SJCRH30 (cell line): ENCODE results near the gene NPAT. TPM values are rescaled to one million over a fixed set of nuclear protein-coding genes. Genes with fewer than 3 reads are reported as not detected.

ENCODE experiments used
- DNase-seq, 2 experiments: peaks; one replicate each; pipeline ENCODE4 v3.0.0-alpha.2; 2015 to 2020
- H3K27ac ChIP-seq: fragments of 250-450 bp; sonication (Bioruptor Pico); 2 replicates; pipeline ENCODE4 v1.5.1; 2020; ENCODE audit warnings: mild to moderate bottlenecking, moderate library complexity
- H3K27me3 ChIP-seq: fragments of 250-450 bp; sonication (Bioruptor Pico); 2 replicates; pipeline ENCODE4 v1.5.1; 2020; ENCODE audit warnings: mild to moderate bottlenecking, moderate library complexity
- H3K36me3 ChIP-seq: fragments of 250-450 bp; sonication (Bioruptor Pico); 2 replicates; pipeline ENCODE4 v1.5.1; 2020; ENCODE audit warnings: mild to moderate bottlenecking, moderate library complexity
- H3K4me1 ChIP-seq: fragments of 250-450 bp; sonication (Bioruptor Pico); 2 replicates; pipeline ENCODE4 v1.5.1; 2020; ENCODE audit warnings: mild to moderate bottlenecking, moderate library complexity
- H3K4me3 ChIP-seq: fragments of 250-450 bp; sonication (Bioruptor Pico); 2 replicates; pipeline ENCODE4 v1.5.1; 2020; ENCODE audit warnings: mild to moderate bottlenecking, moderate library complexity
- H3K9me3 ChIP-seq: fragments of 250-450 bp; sonication (Bioruptor Pico); replicated peaks from 2 replicates; pipeline ENCODE4 v1.5.1; 2020; ENCODE audit warnings: mild to moderate bottlenecking, moderate library complexity
- total RNA-seq: library from RNA; depleted of rRNA; stranded (reverse); fragments of >200 nt; shearing (Covaris generic); gene quantifications from 2 replicates; pipeline ENCODE4 v1.2.3, GENCODE V29; 2014; rRNA removed

Gene NPAT
- total RNA-seq: 22.9 and 29.6 TPM in 2 replicates

GRCh38 chr11:108222574-108223347, at the start of gene NPAT, which contains the start of gene ATM:
Gene NPAT, minus strand, starts transcription at chr11:108222638. Its CDS starts 102 bp downstream, at chr11:108222536.
Gene ATM, plus strand, starts transcription at chr11:108223067. Its CDS starts 4,558 bp downstream, at chr11:108227625.
- Histone ChIP-seq H3K4me1 (no peaks in the 10 kb centered on the region), H3K27me3 (no peaks in the 10 kb centered on the region), H3K27ac (peak within 1 kb of the TSS; percentile 80), H3K9me3 (no peaks in the 10 kb centered on the region), H3K4me3 (peak within 1 kb of the TSS; percentile 71), H3K36me3 (no peaks in the 10 kb centered on the region)
- DNase-seq: peak; percentile 97

GRCh38 chr11:108269583-108269982, 47.1 kb upstream of the NPAT start:
- H3K36me3 ChIP-seq: peaks cover 11% of the 10 kb centered on the region
- no peak overlapping the region for H3K4me3 ChIP-seq
- no peak overlapping the region for H3K27ac ChIP-seq
- no peaks in the 10 kb centered on the region for H3K27me3 ChIP-seq
- H3K9me3 ChIP-seq: no peaks in the 10 kb centered on the region
- DNase-seq: no peak
- no peaks in the 10 kb centered on the region for H3K4me1 ChIP-seq

- Histone ChIP-seq H3K4me1 (no peaks in the 10 kb centered on the region), H3K9me3 (no peaks in the 10 kb centered on the region), H3K4me3 (no peak overlapping the region), H3K36me3 (peaks cover 11% of the 10 kb centered on the region), H3K27me3 (no peaks in the 10 kb centered on the region), H3K27ac (no peak overlapping the region)
- no peak for DNase-seq
These were observed 30.7 kb upstream of the NPAT start for GRCh38 chr11:108253176-108253575.

DNA sequence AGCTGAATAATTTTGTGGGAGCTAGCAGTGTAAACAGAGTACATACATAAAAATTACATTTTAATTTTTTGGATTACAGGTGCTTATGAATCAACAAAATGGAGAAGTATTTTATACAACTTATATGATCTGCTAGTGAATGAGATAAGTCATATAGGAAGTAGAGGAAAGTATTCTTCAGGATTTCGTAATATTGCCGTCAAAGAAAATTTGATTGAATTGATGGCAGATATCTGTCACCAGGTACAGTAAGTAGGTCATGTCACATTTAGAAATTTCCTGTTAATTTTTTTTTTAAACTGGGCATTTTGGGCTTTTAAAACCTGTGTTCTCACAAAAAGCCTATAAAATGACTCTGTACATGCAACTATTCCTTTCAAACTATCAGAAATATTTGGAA, 24.4 kb upstream of the NPAT start:
- Histone ChIP-seq H3K36me3 (no peaks in the 10 kb centered on the region), H3K4me3 (no peak overlapping the region), H3K27me3 (no peaks in the 10 kb centered on the region), H3K27ac (no peak overlapping the region), H3K9me3 (no peaks in the 10 kb centered on the region), H3K4me1 (no peaks in the 10 kb centered on the region)
- DNase-seq: no peak

DNA sequence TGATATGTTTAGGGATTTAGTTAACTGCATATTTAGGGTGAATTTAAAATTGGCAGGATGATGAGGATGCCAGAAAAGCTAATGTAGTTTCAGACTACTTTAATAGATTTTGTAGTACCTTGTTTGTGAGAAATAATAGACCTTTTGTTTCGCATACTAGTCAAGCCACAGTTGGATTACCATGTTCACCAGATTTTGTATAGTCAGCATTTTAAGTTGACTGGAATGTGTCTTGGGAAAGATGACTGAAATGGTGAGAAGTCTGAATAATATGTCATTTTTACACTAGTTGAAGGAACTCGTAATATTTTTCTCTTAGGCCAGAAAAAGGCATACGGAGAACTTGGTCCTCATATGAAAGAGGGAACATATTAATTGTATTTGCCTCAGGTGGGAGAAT, 23.9 kb upstream of the NPAT start:
- Histone ChIP-seq H3K27me3 (no peaks in the 10 kb centered on the region), H3K4me1 (no peaks in the 10 kb centered on the region), H3K9me3 (no peaks in the 10 kb centered on the region), H3K4me3 (no peak overlapping the region), H3K36me3 (no peaks in the 10 kb centered on the region), H3K27ac (no peak overlapping the region)
- no peak for DNase-seq

GRCh38 chr11:108242422-108242821, 20.0 kb upstream of the NPAT start:
- Histone ChIP-seq H3K4me3 (no peak overlapping the region), H3K27me3 (no peaks in the 10 kb centered on the region), H3K27ac (no peak overlapping the region), H3K4me1 (no peaks in the 10 kb centered on the region), H3K36me3 (peaks cover 5% of the 10 kb centered on the region; the same call in 1 of the 2 replicates), H3K9me3 (no peaks in the 10 kb centered on the region)
- DNase-seq: no peak

DNA sequence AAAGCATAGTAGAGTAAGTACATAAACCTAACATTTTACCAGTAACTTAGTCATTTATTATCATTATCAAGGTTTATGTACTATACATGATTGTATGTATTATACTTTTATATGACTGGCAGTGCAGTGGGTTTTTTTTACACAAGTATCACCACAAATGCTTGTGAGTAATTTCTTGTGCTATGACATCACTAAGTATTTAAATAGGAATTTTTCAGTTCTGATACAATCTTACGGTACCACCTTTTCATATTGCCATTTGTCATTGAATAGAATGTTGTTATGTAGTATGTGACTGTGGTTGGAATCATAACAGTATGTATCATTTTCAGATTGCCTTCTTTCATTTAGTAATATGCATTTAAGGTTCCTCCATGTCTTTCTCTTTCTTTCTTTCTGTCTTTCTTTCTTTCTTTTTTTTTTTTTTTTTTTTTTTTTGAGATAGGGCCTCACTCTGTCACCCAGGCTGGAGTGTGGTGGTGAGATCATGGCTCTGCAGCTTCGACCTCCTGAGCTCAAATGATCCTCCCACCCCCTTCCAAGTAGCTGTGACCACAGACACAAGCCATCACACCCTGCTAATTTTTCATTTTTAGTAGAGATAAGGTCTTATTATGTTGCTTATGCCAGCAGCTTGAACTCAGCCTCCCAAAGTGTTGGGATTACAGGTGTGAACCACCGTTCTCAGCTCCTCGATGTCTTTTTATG, 19.0 kb upstream of the NPAT start:
- Histone ChIP-seq H3K9me3 (no peaks in the 10 kb centered on the region), H3K4me1 (no peaks in the 10 kb centered on the region), H3K36me3 (peaks cover 5% of the 10 kb centered on the region), H3K27me3 (no peaks in the 10 kb centered on the region), H3K27ac (no peak overlapping the region), H3K4me3 (no peak overlapping the region)
- no peak for DNase-seq

DNA sequence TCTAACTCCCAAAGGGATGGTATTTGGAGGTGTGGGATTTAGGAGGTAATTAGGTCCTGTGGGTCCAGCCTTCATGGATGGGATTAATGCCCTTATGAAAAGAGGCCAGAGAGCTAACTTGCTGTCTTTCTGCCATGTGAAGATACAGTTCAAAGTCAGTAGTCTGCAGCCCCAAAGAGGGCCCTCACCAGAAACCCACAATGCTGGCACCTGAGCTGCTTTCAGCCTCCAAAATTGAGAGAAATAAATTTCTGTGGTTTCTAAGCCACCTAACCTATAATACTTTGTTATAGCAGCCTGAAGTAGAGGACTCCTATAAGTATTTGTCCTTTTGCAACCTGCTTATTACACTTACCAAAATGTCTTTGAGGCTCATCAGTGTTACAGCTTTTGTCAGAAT, 16.6 kb upstream of the NPAT start:
- Histone ChIP-seq H3K27ac (no peak overlapping the region), H3K27me3 (no peaks in the 10 kb centered on the region), H3K4me1 (no peaks in the 10 kb centered on the region), H3K36me3 (peaks cover 6% of the 10 kb centered on the region), H3K9me3 (no peaks in the 10 kb centered on the region), H3K4me3 (no peak overlapping the region)
- no peak for DNase-seq

DNA sequence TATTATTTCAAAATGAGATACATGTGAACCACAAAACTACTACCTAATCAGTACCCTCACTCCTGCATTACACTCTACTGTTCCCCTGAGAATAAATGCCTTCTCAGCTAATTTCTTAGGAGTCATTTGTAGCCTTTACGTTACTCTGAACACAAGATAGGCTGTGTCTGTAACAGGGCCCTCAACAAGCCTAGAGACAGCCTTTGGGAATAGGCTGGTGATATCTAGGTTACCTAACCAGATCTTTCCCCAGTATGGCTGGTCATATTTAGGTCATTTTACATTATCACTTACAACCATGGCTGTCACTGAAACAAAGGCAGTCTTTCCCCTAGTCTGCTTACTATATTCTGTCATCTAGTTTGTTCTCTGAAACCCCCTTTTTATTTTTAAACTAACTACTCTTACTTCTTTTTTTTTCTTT, 14.6 kb upstream of the NPAT start:
- no peak overlapping the region for H3K4me3 ChIP-seq
- H3K27ac ChIP-seq: no peak overlapping the region
- H3K27me3 ChIP-seq: no peaks in the 10 kb centered on the region
- H3K9me3 ChIP-seq: no peaks in the 10 kb centered on the region
- no peak for DNase-seq
- H3K36me3 ChIP-seq: peaks cover 8% of the 10 kb centered on the region
- H3K4me1 ChIP-seq: no peaks in the 10 kb centered on the region

- peaks cover 8% of the 10 kb centered on the region for H3K36me3 ChIP-seq
- no peaks in the 10 kb centered on the region for H3K27me3 ChIP-seq
- H3K9me3 ChIP-seq: no peaks in the 10 kb centered on the region
- DNase-seq: no peak
- H3K27ac ChIP-seq: no peak overlapping the region
- H3K4me1 ChIP-seq: no peaks in the 10 kb centered on the region
- H3K4me3 ChIP-seq: no peak overlapping the region
These were observed 13.2 kb upstream of the NPAT start for GRCh38 chr11:108235633-108236032.

DNA sequence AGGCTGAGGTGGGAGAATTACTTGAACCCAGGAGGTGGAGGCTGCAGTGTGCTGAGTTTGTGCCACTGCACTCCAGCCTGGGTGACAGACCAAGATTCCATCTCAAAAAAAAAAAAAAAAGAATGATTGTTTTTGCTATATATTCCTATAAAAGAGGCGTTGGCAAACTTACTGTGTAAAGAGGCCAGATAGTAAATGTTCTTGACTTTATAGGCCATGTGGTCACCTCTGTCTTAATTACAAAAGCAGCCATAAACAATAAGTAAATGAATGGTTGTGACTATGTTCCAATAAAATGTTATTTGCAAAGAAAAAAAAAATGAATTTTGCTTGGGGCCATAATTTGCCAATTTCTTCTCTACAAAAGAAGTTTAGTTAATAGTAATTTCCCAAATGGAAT, 12.8 kb upstream of the NPAT start:
- H3K36me3 ChIP-seq: peaks cover 8% of the 10 kb centered on the region

GRCh38 chr11:108233277-108233945, 11.0 kb upstream of the NPAT start:
- H3K36me3 ChIP-seq: peaks cover 13% of the 10 kb centered on the region
- H3K4me3 ChIP-seq: no peak overlapping the region
- H3K4me1 ChIP-seq: no peaks in the 10 kb centered on the region
- no peaks in the 10 kb centered on the region for H3K27me3 ChIP-seq
- no peak overlapping the region for H3K27ac ChIP-seq
- DNase-seq: no peak
- H3K9me3 ChIP-seq: no peaks in the 10 kb centered on the region

More for the DNA sequence above, 12.8 kb upstream of the NPAT start:
- Histone ChIP-seq H3K27ac (no peak overlapping the region), H3K4me3 (no peak overlapping the region), H3K27me3 (no peaks in the 10 kb centered on the region), H3K9me3 (no peaks in the 10 kb centered on the region), H3K4me1 (no peaks in the 10 kb centered on the region)
- no peak for DNase-seq

DNA sequence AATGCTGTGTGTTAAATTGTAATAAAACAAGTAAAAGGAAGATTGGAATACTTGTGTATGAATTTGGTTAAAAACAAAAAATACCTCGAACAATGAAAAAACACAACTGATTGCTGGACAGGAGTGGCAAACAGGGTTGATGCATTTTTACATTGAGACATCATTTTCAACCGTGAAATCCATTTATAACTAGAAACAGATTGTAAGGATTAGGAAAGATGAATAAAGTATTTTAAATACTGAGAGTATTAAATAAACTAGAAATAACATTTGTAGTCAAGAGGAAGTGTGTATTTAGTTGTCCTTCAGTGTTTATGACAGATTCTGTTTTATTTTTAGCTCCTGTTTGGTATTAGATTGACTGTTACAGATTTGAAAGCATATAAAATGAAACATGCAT, 5.8 kb upstream of the NPAT start:
- no peak for DNase-seq
- H3K36me3 ChIP-seq: peaks cover 14% of the 10 kb centered on the region
- H3K27ac ChIP-seq: no peak overlapping the region
- H3K4me3 ChIP-seq: no peak overlapping the region
- H3K4me1 ChIP-seq: no peaks in the 10 kb centered on the region; the same call in 1 of the 2 replicates
- H3K27me3 ChIP-seq: no peaks in the 10 kb centered on the region
- no peaks in the 10 kb centered on the region for H3K9me3 ChIP-seq

DNA sequence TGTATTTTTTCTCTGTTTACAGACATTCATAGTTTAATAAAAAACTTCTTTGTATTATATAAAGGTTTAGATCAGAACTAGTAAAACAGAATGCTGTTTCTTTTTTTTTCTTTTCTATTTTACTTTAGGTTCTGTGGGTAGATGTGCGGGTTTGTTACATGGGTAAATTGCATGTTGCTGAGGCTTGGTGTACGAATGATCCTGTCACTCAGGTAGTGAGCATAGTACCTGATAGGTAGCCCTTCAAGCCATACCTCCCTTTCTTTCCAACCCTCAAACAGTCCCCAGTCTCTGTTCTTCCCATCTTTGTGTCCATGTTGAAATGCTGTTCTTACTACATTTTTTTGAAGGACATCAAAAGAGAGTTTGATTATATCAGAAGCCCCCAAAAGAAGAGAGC, 3.6 kb upstream of the NPAT start:
- DNase-seq: no peak
- H3K36me3 ChIP-seq: peaks cover 13% of the 10 kb centered on the region
- H3K9me3 ChIP-seq: no peaks in the 10 kb centered on the region
- H3K4me3 ChIP-seq: no peak overlapping the region
- no peaks in the 10 kb centered on the region for H3K27me3 ChIP-seq
- H3K4me1 ChIP-seq: no peaks in the 10 kb centered on the region; the same call in 1 of the 2 replicates
- H3K27ac ChIP-seq: no peak overlapping the region
